HG02571 (cell line): ENCODE measurements around the gene PGAP6.
"Not testable (repeated sequence)": the region's sequence is repeated elsewhere in the genome, so short reads cannot be mapped to it uniquely, and the experiment has no call there.

ENCODE experiments used
- ATAC-seq: cut with Tn5 transposase; IDR thresholded peaks from one replicate; pipeline ENCODE4 v1.9.1; 2021; ENCODE audit warnings: mild to moderate bottlenecking, moderate library complexity; ENCODE audit not compliant: unreplicated experiment

The PGAP6 gene

DNA sequence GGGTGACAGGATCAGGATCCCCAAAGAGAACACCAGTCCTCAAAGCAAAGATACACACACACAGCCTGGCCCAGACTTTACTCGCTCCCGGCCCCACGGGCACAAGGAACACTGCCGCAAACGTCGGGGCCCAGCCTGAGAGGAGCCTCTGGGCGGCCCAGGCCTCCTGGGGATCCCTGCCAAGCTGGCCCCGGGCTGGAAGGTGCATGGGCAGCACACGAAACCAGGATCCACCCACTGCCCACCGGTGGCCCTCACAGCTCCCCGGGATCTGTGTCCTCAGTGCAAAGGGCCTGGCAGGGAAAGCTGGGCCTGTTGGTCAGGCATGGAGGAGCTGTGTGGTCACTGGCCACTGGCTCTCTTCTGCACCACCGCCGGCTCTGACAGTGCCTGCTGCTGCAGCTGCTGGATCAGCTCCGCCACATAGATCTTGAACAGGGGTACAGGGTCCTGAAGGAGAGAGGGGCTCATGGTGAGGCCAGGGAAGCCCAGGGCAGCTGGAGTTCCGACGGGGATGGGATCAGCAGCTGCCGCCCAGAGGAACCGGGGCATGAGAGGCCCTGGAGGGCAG lies 14.4 kb downstream of the PGAP6 start:
- no peak for ATAC-seq

DNA sequence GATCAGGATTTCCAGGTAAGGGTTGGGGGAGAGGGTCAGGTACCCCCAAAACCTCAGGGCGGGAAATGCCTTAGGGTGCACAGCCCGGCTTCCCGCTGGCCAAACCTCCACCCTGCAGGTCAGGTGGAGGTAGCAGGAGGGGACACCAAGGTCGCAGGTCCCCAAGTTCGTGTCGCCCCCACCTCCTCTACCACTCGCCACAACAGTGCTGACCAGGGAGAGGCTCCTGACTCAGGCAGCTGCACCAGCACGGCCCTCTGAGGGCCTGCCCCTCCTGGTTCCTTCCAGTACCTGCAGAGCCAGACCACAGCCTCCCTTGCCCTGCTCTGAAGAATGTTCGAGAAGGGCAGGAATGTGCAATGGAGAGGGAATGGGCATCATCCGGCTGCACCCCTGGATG lies 15.3 kb downstream of the PGAP6 start:
- ATAC-seq, result no peak

DNA sequence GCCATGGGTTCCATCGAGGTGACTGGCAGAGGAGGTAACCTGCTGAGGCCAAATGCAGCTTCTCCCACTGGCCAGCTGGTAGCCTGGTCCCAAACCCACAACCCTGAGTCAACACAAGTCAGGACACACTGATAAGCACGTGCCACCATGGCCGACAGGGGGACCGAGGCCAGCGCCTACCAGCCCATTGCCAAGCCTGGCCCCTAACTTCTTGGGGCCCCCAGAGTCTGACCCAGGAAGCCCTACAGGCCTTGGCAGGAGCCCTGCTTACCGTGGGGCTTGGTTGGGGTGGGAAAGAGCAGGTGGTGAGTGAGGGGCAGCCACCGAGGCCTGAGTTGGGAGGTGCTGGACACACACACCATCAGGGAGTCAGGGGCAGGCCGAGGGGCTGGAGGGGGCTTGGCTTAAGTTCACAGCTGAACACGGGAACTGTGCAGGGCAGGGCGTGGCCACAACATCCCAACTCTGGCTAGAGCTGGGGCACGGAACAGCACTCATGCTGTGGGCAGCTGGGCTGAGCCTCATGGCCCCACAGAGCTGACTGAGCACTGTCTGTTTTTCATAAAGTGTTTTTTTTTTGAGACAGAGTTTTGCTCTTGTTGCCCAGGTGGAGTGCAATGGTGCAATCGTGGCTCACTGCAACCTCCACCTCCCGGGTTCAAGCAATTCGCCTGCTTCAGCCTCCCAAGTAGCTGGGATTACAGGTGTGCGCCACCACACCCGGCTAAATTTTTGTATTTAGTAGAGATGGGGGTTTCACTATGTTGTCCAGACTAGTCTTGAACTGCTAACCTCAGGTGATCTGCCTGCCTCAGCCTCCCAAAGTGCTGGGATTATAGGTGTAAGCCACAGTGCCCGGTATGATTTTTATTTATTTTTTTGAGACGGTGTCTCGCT lies 16.9 kb downstream of the PGAP6 start:
- ATAC-seq, result no peak

DNA sequence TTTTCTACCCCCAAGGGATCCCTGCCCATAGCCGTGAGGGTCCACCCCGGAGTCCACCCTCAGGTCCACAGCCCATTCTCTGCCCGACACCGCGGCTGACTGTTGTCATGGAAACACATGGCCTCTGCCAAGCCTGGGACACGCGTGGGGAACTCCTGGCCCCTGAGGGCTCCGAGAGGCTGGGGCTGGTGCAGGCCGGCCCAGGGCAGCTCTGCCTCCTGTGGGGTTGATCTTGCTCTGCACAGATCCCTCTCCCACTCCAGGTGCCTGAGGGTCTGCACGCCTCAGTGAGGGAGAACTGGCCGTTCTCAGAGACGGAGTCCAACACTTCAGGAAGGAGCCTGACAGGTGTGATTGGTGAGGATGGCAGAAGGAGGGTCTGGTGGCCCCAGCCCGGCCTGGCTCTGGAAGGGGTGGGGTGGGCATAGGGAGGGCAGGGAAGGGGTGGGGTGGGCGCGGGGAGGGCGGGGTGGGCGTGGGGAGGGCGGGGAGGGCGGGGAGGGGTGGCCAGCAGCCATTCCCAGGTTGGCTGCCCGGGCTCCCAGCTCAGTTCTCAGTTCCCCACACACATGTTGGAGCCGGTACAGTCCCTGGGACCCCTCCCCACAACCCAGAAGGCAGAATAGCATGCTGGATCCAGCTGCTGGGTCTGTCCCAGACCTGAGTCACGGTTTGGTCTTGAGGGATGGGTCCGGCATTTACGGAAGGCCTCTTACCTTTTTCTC lies 17.9 kb downstream of the PGAP6 start:
- ATAC-seq, result no peak

DNA sequence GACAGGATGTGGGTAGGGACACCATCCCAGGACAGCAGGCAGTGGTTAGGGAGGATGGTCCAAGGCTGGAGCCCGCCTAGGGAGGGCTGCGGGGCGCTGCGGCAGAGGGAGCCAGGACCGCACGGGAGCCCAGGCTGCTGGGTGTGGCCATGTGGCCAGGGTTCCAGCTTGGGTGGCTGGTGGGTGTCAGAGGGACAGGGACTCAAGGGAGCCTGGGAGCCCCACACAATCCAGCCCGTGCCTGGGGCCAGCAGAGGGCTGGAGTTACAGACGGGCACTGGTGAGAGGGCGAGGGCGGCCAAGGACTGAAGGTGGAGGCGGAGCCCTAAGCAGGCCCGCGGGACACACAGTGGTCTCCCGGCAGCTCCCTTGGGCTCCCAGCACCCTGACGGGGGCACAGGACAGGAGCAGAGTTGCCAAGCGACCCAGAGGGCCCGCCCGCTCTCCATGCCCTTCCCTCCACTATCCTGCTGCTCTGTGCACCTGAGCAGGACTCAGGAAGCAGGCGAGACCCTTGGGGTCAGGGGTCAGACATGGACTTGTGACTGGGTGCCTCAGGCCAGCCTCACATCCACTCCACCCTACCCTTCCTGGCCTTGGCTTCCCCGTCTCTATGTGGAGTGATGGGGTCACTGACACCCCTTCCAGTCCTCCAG lies 18.5 kb downstream of the PGAP6 start:
- no peak for ATAC-seq

DNA sequence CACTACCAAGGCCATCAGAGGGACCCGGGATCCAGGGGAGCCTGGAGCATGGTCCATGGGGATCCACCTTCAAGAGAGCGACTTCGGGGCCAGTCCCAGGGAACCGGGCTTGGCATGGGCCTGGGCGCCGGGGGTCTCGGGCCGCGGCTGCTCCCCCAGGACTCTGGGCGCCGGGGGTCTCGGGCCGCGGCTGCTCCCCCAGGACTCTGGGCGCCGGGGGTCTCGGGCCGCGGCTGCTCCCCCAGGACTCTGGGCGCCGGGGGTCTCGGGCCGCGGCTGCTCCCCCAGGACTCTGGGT lies 19.1 kb downstream of the PGAP6 start:
- not testable (repeated sequence) for ATAC-seq

DNA sequence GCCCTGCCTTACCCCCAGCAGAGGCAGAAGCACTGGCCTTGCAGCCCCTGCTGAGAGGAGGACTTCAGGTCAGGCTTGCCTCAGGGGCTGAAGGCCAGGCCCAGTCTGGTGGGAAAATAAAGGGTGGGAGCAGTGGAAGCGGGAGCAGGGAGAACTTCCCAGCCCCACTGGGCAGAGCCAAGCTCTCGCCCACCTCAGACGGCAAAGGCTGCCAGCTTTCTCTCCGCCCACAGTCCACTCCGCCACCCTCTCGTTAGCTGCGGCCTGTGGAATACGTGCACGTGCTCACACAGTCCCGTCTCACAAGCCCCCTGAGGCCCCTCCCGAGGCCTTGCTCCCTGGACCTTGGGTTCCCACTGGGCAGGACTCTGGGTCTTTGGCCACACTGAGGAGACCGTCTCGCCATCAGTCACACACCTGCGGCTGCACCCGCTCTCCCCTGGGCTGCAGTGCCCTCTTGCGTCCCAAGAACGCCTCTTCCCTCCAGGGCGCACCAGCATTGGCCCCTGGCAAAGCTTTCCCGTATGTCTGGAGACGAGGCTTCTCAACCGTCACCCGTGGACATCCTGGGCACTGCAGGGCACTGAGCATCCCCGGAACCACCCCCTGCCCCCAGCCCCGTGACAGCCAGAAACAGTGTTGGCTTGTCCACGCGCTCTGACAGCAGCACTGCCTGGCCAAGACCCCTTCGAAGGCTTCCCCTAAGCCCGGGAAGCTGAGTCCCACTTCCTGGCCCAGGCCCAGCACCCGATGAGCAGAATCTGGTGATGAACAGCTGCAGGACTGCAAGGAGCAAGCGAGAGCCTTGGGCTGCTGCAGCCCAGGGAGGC lies 19.7 kb downstream of the PGAP6 start:
- ATAC-seq, result no peak

DNA sequence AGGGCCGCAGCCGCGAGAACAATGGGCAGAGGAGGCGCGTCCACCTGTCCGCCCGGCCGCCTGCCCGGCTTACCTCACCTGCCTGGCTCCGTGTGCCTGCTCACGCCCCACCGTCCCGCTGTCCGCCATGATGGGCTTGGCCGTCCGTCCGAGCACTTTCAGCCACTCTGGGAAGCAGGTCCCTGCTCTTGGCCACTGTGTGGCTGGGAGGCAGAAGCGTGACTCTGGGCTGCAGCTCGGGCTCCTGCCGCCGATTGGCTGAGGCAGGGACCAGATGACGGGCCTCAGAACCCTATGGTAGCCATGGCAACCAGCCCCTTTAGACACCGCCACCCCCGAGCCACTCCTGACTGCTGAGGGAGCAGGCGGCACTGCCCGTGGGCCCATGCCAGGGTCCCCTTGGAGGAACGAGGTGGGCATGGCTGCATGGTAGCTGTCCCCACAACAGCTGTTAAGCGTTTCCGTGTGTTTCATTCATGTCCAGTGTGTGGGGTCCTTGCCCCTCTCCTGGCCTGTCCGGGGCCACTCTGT lies 20.4 kb downstream of the PGAP6 start:
- ATAC-seq, result no peak

DNA sequence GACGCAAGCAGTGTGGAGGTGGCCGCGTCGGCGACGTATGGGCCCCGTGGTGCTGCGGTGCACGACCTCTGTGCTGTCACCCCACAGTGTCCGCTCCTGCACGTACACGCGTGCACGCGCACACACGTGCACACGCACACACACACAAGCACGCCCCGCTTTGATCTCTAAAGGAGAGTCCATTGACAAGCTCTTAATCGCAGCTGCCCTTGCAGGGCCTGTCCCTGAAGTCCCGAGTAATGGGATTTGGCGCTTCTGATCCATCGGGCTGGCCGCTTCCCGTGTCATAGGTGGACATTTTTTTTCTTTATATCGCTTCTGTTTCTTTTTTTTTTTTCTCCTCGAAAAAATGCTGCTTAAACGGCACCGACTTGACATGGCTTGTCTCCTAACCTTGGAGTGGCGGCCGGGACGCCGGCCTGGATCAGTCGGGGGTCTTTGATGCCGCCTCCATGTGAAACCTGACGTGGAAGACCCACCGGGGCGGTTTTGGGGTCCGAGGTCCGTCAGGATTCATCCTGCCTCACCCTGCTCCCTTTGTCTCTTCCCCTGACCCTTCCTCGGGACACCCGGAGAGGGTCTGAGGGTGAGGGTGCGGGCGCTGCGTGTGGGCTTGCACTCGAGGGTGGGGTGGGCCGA lies 21.0 kb downstream of the PGAP6 start:
- ATAC-seq, result no peak

DNA sequence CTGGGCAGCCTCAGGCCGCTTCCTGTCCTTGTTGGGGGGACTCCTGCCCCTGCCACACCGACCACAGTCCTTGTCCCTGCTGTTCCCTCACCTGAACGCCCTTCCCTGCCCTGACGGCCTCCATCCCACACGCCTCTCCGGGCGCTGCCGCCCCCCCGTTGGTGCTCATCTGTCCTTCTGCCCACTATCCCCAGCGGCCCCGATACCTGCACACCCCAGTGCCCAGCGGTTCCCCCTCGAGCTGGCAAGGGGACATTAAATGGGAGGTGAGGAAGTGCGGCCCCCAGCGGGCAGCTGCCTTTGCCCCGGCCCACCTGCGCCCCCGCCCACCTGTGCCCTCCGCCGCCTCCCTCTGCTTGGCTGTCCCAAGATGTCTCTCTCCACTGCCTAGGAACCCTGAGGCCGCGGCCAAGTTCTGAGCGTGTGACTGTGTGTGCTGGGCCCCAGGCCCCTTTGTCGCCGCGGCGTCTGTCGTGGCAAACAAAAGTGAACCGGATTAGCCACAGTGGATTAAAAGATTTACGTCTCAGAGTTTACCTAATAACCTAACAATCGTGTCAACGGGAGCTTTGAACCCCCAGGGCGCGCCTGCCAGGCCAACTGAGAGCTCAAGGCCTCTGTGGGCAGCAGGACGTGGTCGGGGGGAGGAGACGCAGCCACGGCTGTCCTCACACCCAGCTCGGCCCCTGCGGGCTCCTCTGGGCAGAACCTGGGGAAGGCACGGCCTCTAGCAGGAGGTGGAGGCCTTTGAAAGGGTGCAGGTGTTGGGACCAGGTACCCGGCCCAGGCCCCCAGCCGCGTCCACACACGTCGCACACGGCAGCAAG lies 21.7 kb downstream of the PGAP6 start:
- no peak for ATAC-seq

DNA sequence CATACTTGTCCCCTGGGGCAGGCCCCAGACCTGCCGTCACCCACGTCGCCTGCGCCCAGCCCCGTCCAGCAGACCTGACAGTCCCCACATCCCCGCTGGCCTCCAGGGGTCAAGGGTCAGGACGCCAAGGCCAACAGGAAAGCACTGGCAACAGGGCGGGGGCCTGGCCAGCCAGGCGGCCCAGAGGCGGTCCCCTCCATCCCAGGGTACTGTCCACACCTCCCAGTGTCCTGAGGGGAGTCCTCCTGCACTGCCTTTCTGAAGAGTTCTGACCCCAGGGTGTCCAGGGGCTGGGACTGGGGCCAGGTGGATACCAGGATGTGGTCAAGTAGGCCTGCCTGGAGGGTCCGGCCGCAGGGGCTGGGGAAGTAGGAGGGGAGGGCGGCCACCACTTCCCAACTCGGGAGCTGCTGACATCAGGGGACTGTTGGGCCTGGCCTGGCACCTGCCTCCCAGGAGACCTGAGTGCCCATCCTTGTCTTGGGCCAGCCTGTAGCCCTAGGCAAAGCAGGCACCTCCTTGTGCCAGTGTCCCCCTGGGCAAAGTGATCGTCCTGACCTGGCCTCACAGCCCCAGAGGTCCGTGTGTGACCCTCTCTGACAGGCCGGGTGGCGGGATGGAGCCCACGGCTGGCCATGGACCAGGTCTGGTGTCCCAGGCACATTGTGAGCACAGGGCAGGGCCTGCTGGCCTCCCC lies 22.6 kb downstream of the PGAP6 start:
- no peak for ATAC-seq

DNA sequence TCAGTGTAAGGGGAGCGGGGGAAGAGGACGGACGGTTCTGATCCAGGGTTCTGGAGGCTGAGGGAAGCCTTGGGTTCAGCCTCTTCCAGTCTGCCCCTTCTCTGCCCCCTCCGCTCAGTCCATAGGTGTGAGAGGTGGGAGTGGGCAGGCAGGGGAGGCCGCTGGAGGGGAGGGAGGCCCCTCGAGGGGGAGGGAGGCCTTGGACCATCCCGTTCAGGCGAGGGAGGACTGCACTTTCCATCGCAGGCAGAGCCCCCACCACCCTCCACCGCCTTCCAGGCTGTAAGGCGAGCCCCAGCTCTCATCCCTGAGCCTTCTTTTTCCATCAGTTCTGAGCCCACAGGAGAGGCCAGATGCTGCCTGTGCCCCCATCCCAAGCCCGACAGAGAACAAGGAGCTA lies 25.0 kb downstream of the PGAP6 start:
- ATAC-seq, result no peak

DNA sequence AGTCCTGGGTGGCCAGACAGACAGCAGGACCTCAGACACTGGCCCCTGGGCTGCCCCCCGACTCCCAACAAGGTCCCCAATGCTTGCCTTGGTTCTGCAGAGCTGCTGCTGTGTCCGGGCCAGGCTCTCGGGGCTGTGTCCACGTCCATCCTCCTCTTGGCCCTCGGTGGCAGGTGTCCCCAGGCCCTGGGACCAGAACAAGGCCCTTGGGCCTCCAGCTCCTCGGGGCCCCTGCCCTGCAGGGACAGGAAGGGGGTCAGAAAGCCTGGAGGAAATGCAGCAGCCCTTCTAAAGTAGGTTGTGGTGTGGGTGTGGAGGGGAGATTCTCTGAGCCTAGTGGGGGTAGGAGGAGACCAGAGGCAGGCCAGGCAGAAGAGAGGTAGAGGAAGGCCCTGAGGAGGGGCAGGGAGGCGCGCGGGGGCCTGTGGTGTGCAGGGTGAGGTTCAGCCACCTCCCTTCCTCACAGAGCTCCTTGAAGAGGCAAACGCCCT lies 26.8 kb downstream of the PGAP6 start:
- no peak for ATAC-seq

DNA sequence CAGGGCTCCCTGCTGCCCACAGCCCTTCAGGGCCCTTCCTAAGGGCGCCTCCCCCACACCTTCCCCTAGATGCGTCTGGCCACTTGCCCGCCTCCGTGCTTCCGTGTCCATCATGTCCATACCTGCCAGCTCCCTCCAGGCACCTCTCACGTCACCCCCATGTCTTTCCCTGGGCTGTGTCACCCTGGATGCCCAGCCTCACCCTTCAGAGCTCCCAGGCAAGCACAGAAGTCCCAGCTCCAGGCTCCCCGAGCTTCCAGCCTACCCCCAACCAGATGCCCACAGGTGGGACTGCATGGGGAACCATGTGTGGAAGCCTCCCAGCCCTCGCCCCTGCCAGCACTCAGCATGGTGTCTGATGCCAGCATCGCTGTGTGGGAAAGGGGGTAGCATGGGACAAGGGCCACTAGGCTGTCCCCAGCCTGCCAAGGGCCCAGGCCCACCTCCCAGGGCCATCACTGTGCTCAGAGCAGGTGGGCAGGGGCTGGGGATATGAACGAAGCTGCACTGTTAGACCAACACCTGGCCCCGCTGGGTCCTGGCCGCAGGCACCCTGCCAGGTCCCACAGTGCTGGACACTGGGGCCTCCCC lies 27.4 kb downstream of the PGAP6 start:
- ATAC-seq, result no peak

DNA sequence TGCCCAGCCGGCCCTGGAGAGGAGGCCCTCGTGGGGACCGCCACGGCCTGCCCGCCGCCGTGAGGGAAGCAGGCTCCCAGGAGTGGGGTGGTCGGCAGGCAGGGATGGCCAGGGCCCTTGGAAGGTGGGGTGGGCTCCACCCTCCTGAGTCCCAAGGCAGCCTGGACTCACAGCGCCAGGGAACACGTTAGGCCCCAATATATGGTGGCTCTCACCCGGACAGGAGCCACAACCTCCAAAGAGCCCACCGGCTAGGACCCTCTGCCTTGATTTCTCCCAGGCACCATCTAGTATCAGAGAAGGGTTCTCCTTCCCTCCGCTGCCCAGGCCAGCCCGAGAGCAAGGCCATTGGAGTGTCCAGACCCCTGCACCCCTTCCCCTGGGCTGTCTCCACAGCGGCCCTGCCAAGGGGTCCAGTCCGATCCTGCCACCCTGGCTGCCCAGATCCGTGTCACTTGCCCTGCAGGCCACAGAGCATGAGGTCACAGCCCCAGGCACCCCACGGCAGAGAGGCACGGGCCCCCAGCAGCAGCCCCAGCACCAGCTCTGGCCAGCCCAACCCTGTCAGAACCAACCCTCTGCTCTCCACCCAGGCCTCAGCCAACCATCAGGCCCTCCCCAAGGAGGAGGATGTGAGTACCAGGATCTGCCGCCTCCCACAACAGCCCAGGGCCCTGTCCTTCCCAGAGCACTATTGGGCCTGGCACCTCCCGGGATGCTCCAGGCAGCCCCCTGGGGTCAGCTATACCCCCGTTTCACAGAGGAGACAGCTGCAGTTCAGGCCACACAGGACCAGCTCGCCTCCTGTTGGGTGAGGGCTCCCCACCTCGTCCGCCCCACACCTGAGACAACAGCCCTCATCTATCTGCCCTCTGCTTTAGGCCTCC lies 28.1 kb downstream of the PGAP6 start:
- ATAC-seq, result no peak

DNA sequence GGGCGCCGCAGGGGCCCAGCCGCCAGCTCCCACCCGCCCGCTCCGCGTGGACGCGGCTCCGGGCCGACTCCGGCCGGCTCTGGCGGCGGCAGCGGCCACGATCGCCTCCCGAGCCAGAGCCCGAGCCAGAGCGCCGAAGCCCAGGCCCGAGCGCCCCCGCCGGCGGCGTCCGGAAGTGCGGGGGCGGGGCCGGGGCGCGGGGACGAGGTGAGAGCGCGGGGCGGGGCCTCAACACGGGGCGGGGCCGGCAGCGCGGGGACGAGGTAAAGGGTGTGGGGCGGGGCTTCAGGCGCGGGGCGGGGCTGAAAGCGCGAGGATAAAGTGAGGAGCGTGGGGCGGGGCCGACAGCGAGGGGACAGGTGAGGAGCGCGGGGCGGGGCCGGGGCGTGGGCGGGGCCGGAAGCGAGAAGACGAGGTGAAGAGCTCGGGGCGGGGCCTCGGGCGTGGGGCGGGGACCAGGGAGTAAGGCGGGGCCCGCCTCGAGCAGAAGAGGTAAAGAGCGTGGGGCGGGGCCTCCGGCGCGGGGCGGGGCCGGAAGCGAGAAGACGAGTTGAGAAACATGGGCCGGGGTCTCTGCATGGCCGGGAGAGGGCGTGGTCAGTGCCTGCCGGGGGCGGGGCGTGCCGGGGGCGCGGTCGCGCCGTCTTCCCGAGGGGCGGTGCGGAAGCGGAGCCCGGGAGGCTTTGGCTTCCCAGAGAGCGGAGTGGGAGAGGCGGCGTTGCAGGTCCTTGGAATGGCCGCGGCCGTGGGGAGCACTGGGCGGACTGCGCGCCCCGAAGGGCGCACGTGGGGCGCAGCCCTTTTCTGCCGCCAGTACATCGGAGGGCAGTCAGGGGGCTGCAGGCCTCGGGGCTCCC lies 29.0 kb downstream of the PGAP6 start, which contains the start of gene AXIN1:
Gene AXIN1 (minus strand): TSS at position 177 of the 857 bp plus-strand sequence. CDS start 5,698 bp downstream, outside the sequence.
- peak; percentile 48 for ATAC-seq
